ENCODE measurements around the gene SLX4IP. TPM values are rescaled to one million over a fixed set of nuclear protein-coding genes. Genes with fewer than 3 reads are reported as not detected.

The SLX4IP gene
- total and polyA plus RNA-seq, 2 donors (not counting 3 experiments of a cell fraction or from before 2014, with no cell fraction given) = 1.9 to 4.5 TPM

- peak; percentile 89 for DNase-seq (ENCODE audit: low read depth, low spot score)
- no peaks in the 10 kb centered on the region for H3K9me3 ChIP-seq (replicated peaks; ENCODE audit: control insufficient read depth, insufficient read depth, low read length)
- peak; percentile 85 for FAIRE-seq
- no peaks in the 10 kb centered on the region for H3K9me1 ChIP-seq (replicated peaks; ENCODE audit: control insufficient read depth, extremely low read depth, insufficient read depth, low read length)
- no peaks in the 10 kb centered on the region for H3K36me3 ChIP-seq (ENCODE audit: control insufficient read depth in 2 of 2, extremely low read depth in 1 of 2, insufficient read depth in 2 of 2, low read length in 2 of 2)
- H3K27me3 ChIP-seq (ENCODE audit: control insufficient read depth in 2 of 2, insufficient read depth in 2 of 2, low read length in 2 of 2) = no peaks in the 10 kb centered on the region
- no peak overlapping the region for H3K4me3 ChIP-seq (replicated peaks in 1 of 3; ENCODE audit: insufficient read depth in 1 of 3, low read depth in 1 of 3, low read length in 3 of 3)
- intact Hi-C loops (cut with micrococcal nuclease) (loop anchor here (1.0 to 2.0 kb wide), 3 partner anchors 18 to 67 kb away; no protein-coding TSS in a partner anchor), dilution Hi-C loops (cut with MboI; ENCODE audit: extremely low pct_ligation_motif_present, low sequenced_read_pairs) (no loop called here)
- H4K20me1 ChIP-seq (replicated peaks; ENCODE audit: control insufficient read depth, extremely low read depth, insufficient read depth, low read length) = no peaks in the 10 kb centered on the region
- H3K79me2 ChIP-seq (ENCODE audit: control insufficient read depth, insufficient read depth, low read length) = no peaks in the 10 kb centered on the region
- ChIA-PET POLR2A (no interaction called here), CTCF (interaction anchor here (0.8 to 2.4 kb wide), 8 partner anchors 11 to 940 kb away, joined by 3 to 7 read pairs (median 4); no protein-coding TSS in a partner anchor)
- peak overlapping the region; percentile 13 for H3K4me2 ChIP-seq (ENCODE audit: insufficient read depth, low read length)
- no TSS peak for BruUV-seq (replicated peaks)
- peak overlapping the region; percentile 41 for H3K27ac ChIP-seq (ENCODE audit: insufficient read depth, low read depth, low read length)
- TF ChIP-seq GATA2 (IDR thresholded peaks at IDR 0.05; ENCODE audit: insufficient read depth, insufficient read length, low read depth, low read length) (no peak), JUN (IDR thresholded peaks at IDR 0.05; ENCODE audit: borderline replicate concordance, insufficient read depth, insufficient read length, low read depth) (peak; percentile 76), FOS (IDR thresholded peaks at IDR 0.05; ENCODE audit: borderline replicate concordance, insufficient read depth, low read length) (peak; percentile 84), POLR2AphosphoS5 (IDR thresholded peaks at IDR 0.05; ENCODE audit: insufficient read depth, low read depth, low read length) (peak; percentile 42), MYC (IDR thresholded peaks at IDR 0.05; ENCODE audit: low read depth, low read length) (no peak), POLR2A (IDR thresholded peaks at IDR 0.05; ENCODE audit: low read depth, low read length) (no peak)
- TF ChIP-seq, protein P1, sequence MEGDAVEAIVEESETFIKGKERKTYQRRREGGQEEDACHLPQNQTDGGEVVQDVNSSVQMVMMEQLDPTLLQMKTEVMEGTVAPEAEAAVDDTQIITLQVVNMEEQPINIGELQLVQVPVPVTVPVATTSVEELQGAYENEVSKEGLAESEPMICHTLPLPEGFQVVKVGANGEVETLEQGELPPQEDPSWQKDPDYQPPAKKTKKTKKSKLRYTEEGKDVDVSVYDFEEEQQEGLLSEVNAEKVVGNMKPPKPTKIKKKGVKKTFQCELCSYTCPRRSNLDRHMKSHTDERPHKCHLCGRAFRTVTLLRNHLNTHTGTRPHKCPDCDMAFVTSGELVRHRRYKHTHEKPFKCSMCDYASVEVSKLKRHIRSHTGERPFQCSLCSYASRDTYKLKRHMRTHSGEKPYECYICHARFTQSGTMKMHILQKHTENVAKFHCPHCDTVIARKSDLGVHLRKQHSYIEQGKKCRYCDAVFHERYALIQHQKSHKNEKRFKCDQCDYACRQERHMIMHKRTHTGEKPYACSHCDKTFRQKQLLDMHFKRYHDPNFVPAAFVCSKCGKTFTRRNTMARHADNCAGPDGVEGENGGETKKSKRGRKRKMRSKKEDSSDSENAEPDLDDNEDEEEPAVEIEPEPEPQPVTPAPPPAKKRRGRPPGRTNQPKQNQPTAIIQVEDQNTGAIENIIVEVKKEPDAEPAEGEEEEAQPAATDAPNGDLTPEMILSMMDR (IDR thresholded peaks at IDR 0.05; ENCODE audit: extremely low read depth in 1 of 2, insufficient read depth in 1 of 2, low read depth in 1 of 2, low read length in 2 of 2) = no peak
- TF ChIP-seq, protein P2, sequence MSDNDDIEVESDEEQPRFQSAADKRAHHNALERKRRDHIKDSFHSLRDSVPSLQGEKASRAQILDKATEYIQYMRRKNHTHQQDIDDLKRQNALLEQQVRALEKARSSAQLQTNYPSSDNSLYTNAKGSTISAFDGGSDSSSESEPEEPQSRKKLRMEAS (IDR thresholded peaks at IDR 0.05; ENCODE audit: insufficient read depth, insufficient read length) = no peak
- peaks cover 16% of the 10 kb centered on the region for H3K4me1 ChIP-seq (ENCODE audit: control insufficient read depth, extremely low read depth, insufficient read depth, low read length)
- H2AFZ ChIP-seq (ENCODE audit: low read depth, low read length) = no peak overlapping the region
- H3K9ac ChIP-seq (replicated peaks; ENCODE audit: extremely low read depth, insufficient read depth, low read length) = no peak overlapping the region
Observed at GRCh38 chr20:10603971-10604864, 169.1 kb downstream of the SLX4IP start.
